Activated CD4-positive, alpha-beta T cell treated with anti-CD3 and anti-CD28 coated beads, Interleukin-2, amount 10 ng/mL, durations not matched to agents 24 days and 14 days (primary cell): ENCODE measurements around the gene USP51. TPM values are rescaled to one million over a fixed set of nuclear protein-coding genes. Genes with fewer than 3 reads are reported as not detected.
"Not testable (repeated sequence)": the region's sequence is repeated elsewhere in the genome, so short reads cannot be mapped to it uniquely, and the experiment has no call there.

Source experiments
- DNase-seq: peaks from one replicate; pipeline ENCODE4 v3.0.0; 2022
- H3K27ac Mint-ChIP-seq: one replicate; pipeline ENCODE4 v1.8.0; 2022; ENCODE audit warnings: mild to moderate bottlenecking, mixed read lengths
- H3K27me3 Mint-ChIP-seq: one replicate; pipeline ENCODE4 v1.8.0; 2022; ENCODE audit warnings: mixed read lengths
- H3K36me3 Mint-ChIP-seq: one replicate; pipeline ENCODE4 v1.8.0; 2022; ENCODE audit warnings: low read depth, mild to moderate bottlenecking, mixed read lengths
- H3K4me1 Mint-ChIP-seq: one replicate; pipeline ENCODE4 v1.8.0; 2021; ENCODE audit warnings: mixed read lengths
- H3K4me3 Mint-ChIP-seq: one replicate; pipeline ENCODE4 v1.8.0; 2022; ENCODE audit warnings: mild to moderate bottlenecking, moderate library complexity, mixed read lengths
- H3K9me3 Mint-ChIP-seq: one replicate; pipeline ENCODE4 v1.8.0; 2021; ENCODE audit warnings: mixed read lengths
- intact Hi-C: fragments of 100-400 bp; cut with micrococcal nuclease; formaldehyde crosslinking; loops from one replicate; pipeline ENCODE4 v1.15.1; 2023
- total RNA-seq: library from RNA; stranded (reverse); gene quantifications from 2 replicates; pipeline ENCODE4 v1.2.3, GENCODE V29; 2022

USP51 gene
- total RNA-seq, 1 donor from 2014 or later: 2.6 TPM

DNA sequence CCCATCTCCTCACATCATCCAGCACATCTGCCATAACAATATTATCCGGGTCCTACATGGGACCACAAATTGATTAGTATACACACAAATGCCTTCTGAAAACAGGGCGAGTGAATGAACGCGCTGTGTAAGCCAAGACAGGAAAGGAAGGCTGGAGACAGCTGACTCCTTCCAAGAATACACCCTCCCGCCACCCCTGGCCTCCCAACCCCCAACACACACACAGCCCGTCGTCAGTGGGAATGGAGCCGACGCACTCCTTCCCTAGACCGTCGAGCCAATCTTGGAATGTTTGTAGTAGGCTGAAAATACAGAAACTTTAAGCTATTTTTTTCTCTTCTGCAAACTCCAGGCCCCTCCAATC lies 38.0 kb downstream of the USP51 start:
- peak overlapping the region; percentile 93 for H3K4me3 Mint-ChIP-seq
- no peaks in the 10 kb centered on the region for H3K9me3 Mint-ChIP-seq
- no peak for DNase-seq
- H3K36me3 Mint-ChIP-seq: no peaks in the 10 kb centered on the region
- intact Hi-C loops: no loop called here
- peaks cover 12% of the 10 kb centered on the region for H3K4me1 Mint-ChIP-seq
- peaks cover 3% of the 10 kb centered on the region for H3K27me3 Mint-ChIP-seq
- peak overlapping the region; percentile 89 for H3K27ac Mint-ChIP-seq

DNA sequence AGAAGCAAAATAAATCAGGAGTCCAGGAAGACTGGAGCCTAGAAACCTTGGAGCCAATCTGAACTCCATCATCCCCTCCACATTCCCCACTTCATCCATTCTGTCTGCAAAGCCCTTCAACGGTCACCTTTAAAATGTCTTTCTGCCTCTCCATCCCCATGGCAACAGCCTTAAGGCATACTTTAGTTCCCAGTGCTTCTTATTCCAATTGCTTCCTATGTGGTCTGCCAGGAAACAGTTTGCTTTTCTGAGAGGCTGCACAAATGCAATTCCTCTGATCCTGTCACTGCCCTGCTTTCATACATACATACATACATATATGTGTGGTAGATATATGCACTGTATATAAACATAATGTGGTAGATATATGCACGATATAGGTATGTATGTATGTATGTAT lies 38.5 kb downstream of the USP51 start:
- peaks cover 12% of the 10 kb centered on the region for H3K4me1 Mint-ChIP-seq
- H3K9me3 Mint-ChIP-seq: peaks cover under 1% of the 10 kb centered on the region
- intact Hi-C loops: no loop called here
- DNase-seq: no peak
- peaks cover 7% of the 10 kb centered on the region for H3K27me3 Mint-ChIP-seq
- H3K27ac Mint-ChIP-seq: no peak overlapping the region
- peak overlapping the region; percentile 93 for H3K4me3 Mint-ChIP-seq
- no peaks in the 10 kb centered on the region for H3K36me3 Mint-ChIP-seq

DNA sequence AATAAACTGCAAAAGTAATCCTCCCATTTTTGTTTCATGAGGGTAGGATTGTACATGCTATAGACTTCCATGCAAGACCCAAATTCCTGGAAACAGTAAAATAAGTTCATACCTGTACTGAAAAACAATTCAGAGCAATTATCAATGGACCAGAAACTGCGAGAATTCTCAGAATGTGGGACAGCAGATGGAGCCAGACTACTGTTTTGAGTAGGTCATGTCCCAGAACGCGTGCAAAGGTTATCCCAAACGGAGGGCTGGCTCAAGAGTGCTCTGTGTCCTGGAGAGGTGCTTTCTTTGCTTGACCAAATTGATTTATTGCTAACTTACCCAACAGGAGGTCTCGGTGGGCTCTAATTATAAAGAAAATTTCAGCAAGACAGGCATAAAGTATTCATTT lies 39.4 kb downstream of the USP51 start:
- Mint-ChIP-seq H3K9me3 (peaks cover 4% of the 10 kb centered on the region), H3K36me3 (no peaks in the 10 kb centered on the region), H3K4me1 (peaks cover 12% of the 10 kb centered on the region), H3K27ac (no peak overlapping the region), H3K27me3 (peaks cover 11% of the 10 kb centered on the region), H3K4me3 (no peak overlapping the region)
- intact Hi-C loops: no loop called here
- peak; percentile 51 for DNase-seq

DNA sequence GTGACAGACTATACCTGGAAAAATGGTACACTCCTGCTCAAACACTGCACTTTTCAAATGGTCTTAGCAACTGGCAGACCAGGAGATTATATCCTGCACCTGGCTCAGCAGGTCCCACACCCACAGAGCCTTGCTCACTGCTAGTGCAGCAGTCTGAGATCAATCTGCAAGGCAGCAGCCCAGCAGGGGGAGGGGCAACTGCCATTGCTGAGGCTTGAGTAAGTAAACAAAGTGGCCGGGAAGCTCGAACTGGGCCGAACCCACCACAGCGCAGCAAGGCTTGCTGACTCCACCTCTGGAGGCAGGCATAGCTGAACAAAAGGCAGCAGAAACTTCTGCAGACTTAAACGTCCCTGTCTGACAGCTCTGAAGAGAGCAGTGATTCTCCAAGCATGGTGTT lies 46.2 kb downstream of the USP51 start:
- H3K4me3 Mint-ChIP-seq, intact Hi-C loops, H3K4me1 Mint-ChIP-seq, DNase-seq, H3K27ac Mint-ChIP-seq, H3K36me3 Mint-ChIP-seq, H3K9me3 Mint-ChIP-seq: not testable (repeated sequence)
- peaks cover 12% of the 10 kb centered on the region for H3K27me3 Mint-ChIP-seq

Other genes starting within 250 kb of the USP51 start
- not detected in 2 replicates for gene PAGE3, start 224.9 kb downstream of the USP51 start, total RNA-seq
- 14.4 and 16.6 TPM in 2 replicates for gene MAGEH1, start 37.7 kb downstream of the USP51 start, total RNA-seq
- not detected in 2 replicates for gene FOXR2, start 133.6 kb upstream of the USP51 start, total RNA-seq
- gene RRAGB, start 227.9 kb upstream of the USP51 start, total RNA-seq: 6.5 and 8.2 TPM in 2 replicates